Epithelial cell of esophagus (primary cell): Measurements from ENCODE around the gene IRF6.
A peak's percentile ranks its signal among the peaks of the same experiment; 100 is the strongest.

Source experiments
- DNase-seq: peaks from one replicate; pipeline ENCODE4 v3.0.0; 2010; ENCODE audit warnings: low read depth
- H3K4me3 ChIP-seq: 2 replicates; pipeline ENCODE4 v1.5.1; 2011; ENCODE audit warnings: mild to moderate bottlenecking, low read length, control low read depth
- TF ChIP-seq, protein P1 (sequence below): IDR thresholded peaks from 2 replicates; pipeline ENCODE4 v1.5.1; 2011; ENCODE audit warnings: low read depth, mild to moderate bottlenecking, low read length, control low read depth, inconsistent platforms; ENCODE audit not compliant: insufficient read depth; ENCODE audit errors: missing control alignments

IRF6 gene

GRCh38 chr1:209784265-209785169 lies 21.4 kb downstream of the IRF6 start, which contains the start of gene C1orf74:
Gene C1orf74 (minus strand): TSS chr1:209784559. CDS start chr1:209783634, 925 bp downstream.
- TF ChIP-seq, protein P1, sequence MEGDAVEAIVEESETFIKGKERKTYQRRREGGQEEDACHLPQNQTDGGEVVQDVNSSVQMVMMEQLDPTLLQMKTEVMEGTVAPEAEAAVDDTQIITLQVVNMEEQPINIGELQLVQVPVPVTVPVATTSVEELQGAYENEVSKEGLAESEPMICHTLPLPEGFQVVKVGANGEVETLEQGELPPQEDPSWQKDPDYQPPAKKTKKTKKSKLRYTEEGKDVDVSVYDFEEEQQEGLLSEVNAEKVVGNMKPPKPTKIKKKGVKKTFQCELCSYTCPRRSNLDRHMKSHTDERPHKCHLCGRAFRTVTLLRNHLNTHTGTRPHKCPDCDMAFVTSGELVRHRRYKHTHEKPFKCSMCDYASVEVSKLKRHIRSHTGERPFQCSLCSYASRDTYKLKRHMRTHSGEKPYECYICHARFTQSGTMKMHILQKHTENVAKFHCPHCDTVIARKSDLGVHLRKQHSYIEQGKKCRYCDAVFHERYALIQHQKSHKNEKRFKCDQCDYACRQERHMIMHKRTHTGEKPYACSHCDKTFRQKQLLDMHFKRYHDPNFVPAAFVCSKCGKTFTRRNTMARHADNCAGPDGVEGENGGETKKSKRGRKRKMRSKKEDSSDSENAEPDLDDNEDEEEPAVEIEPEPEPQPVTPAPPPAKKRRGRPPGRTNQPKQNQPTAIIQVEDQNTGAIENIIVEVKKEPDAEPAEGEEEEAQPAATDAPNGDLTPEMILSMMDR, result no peak
- peak; percentile 93 for DNase-seq

GRCh38 chr1:209783386-209783785 lies 22.6 kb downstream of the IRF6 start:
- H3K4me3 ChIP-seq, result peak overlapping the region; percentile 73
- peak; percentile 50 for DNase-seq
- TF ChIP-seq, protein P1, result no peak

More at GRCh38 chr1:209784265-209785169, 21.4 kb downstream of the IRF6 start, which contains the start of gene C1orf74:
- peak within 1 kb of the TSS; percentile 73 for H3K4me3 ChIP-seq

DNA sequence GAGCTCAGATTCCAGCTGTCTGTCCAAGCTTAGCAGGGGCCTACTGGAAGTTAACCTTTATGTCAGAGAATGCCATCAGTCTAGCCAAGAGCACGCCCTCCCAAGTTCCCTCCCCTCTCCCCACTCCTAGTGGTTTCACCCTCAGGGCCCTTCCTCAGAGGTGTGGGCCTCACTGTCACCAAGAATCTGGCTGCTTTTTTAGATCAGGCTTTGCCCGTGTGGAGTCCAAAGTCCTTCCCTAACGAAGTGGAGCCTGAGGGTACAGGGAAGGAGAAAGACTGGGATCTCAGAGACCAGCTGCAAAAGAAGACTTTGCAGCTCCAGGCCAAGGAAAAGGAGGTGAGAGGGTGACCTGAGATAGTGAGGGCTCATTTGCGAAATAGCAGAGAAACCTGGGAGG lies 25.7 kb downstream of the IRF6 start:
- TF ChIP-seq, protein P1, result no peak
- H3K4me3 ChIP-seq, result no peak overlapping the region
- DNase-seq, result peak; percentile 59

DNA sequence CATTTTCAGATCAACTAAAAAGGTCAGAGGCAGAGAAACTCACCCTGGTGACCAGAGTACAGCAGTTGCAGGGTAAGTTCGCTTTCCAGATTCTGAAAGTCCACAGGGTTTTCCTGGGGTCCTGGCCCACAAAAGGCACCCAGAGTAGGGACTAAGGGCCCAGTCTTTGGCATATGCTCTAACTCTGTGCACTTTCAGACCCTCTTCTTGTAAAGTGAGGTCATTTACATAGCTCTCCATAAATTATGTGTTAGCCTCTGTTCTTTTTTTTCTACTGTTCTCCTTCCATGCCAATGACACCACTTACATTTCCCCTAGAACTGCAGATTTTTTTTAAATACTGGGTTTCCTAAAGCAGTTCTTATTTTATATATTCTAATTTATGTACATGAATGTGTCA lies 27.8 kb downstream of the IRF6 start:
- H3K4me3 ChIP-seq, result no peak overlapping the region
- TF ChIP-seq, protein P1, result no peak
- DNase-seq, result peak; percentile 39

DNA sequence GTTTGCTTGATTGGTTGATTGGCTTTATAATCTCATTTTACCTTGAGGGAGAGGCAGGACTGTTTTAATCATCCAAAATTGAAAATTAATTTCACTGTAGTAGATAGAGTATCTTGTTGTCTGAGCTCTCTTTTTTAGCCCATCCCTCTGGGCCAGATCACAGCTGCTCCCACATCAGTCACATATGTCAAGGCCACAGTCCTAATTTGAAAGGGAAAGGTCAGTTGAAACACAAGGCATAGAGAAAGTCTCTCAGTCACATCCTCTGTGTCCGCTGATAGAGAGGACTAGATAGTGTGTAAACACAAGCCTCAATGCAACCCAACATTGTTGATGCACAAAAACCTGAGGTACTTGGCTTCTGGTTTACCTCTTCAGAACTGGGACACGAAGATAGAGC lies 28.4 kb downstream of the IRF6 start:
- peak; percentile 43 for DNase-seq
- TF ChIP-seq, protein P1, result no peak
- no peak overlapping the region for H3K4me3 ChIP-seq

GRCh38 chr1:209775678-209776077 lies 30.3 kb downstream of the IRF6 start:
- no peak overlapping the region for H3K4me3 ChIP-seq
- TF ChIP-seq, protein P1, result no peak
- DNase-seq, result no peak
